Stimulated activated CD4-positive, alpha-beta T cell treated with anti-CD3 and anti-CD28 coated beads, Interleukin-1b, Interleukin-23, amount 100 ng/mL, for 48 hours (primary cell): ENCODE data around the gene SPSB3.

ENCODE experiments used
- DNase-seq: peaks from one replicate; pipeline ENCODE4 v3.0.0-alpha.2; 2020

The SPSB3 gene

GRCh38 chr16:1773703-1774447 is 8.5 kb downstream of the SPSB3 start:
- no peak for DNase-seq

- peak; percentile 84 for DNase-seq
These were observed 9.3 kb downstream of the SPSB3 start, which contains the start of gene MRPS34 for GRCh38 chr16:1772908-1773702. Gene MRPS34 (minus strand): TSS chr16:1773134. CDS start chr16:1773119, 15 bp downstream.

- DNase-seq = peak; percentile 78
These were observed 9.9 kb downstream of the SPSB3 start, which contains the start of gene EME2 for GRCh38 chr16:1772362-1772907. Gene EME2 (plus strand): TSS chr16:1772810. CDS start chr16:1773228, 418 bp downstream.

- DNase-seq = no peak
These were observed 10.5 kb downstream of the SPSB3 start for GRCh38 chr16:1771864-1772361.

- peak; percentile 80 for DNase-seq
These were observed 11.0 kb downstream of the SPSB3 start, which contains the start of gene NME3 for GRCh38 chr16:1771188-1771863. Gene NME3 (minus strand): TSS chr16:1771543. CDS start chr16:1771534, 9 bp downstream.

- peak; percentile 49 for DNase-seq
These were observed 11.8 kb downstream of the SPSB3 start for GRCh38 chr16:1770328-1771187.

- no peak for DNase-seq
These were observed 12.7 kb downstream of the SPSB3 start for GRCh38 chr16:1769402-1770300.

- DNase-seq = no peak
These were observed 13.5 kb downstream of the SPSB3 start for GRCh38 chr16:1768767-1769401.

GRCh38 chr16:1768061-1768766 is 14.2 kb downstream of the SPSB3 start:
- no peak for DNase-seq

DNA sequence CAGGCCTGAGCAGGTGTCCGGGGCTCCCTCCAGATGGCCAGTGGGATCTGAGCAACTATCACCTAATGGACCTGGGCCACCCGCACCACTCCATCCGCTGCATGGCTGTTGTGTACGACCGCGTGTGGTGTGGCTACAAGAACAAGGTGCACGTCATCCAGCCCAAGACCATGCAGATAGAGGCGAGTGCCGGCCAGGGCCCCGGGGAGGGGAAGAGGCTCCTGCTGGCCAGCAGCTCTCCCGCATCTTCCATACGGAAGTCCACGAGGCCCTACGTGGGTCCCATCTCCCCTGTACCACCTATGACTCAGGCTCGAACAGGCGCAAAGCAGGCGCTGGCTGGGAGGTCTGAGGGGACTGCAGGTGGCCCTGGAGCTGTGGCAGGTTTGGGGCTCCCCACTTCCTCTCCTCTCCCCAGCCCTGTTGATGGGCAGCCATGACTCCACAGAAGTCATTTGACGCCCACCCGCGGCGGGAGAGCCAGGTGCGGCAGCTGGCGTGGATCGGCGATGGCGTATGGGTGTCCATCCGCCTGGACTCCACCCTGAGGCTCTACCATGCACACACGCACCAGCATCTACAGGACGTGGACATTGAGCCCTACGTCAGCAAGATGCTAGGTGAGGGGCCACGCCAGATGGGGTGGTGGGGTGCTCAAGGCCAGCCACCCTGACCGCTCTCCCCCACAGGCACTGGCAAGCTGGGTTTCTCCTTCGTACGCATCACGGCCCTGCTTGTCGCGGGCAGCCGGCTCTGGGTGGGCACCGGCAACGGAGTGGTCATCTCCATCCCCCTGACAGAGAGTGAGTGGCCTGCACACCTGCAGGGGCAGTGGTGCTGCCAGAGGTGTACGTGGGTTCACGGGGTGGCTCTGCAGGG is 15.0 kb downstream of the SPSB3 start:
- no peak for DNase-seq

DNA sequence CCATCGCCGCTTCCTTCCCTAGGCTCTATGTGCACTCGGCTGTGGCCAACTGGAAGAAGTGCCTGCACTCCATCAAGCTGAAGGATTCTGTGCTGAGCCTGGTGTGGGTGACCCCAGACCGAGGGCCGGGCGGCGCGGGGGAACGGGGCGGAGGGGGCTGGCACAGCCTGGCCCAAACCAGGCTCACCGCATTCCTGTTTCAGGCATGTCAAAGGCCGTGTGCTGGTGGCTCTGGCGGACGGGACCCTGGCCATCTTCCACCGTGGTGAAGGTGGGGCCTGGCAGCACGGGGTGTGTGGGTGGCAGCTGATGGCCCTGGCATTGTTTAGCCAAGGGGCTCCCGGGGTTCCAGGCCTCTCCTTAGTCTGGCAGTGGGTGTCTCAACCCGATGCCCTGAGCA is 15.7 kb downstream of the SPSB3 start:
- no peak for DNase-seq

DNA sequence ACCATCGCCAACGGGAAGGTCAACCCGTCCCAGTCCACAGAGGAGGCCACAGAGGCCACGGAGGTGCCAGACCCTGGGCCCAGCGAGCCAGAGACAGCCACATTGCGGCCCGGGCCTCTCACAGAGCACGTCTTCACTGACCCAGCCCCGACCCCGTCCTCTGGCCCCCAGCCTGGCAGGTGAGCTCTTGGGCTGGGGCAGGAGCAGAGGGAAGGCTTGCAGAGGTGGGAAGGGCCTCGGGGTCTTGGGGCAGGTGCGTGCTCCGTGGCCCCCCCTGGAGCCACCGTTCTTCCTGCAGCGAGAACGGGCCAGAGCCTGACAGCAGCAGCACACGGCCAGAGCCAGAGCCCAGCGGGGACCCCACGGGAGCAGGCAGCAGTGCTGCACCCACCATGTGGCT is 16.1 kb downstream of the SPSB3 start:
- no peak for DNase-seq

DNA sequence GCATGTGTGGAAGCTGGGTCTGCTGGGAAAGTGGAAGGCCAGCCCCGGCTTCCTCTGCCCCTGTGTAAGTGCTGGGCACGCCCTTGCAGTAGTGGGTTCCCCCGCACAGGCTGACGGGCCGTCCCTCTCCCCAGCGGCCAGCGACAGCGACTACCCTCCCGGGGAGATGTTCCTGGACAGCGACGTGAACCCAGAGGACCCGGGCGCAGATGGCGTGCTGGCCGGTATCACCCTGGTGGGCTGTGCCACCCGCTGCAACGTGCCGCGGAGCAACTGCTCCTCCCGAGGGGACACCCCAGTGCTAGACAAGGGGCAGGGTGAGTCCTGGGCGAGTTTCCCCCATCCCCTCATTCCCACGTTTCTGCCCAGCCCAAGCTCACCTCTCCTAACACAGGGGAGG is 16.5 kb downstream of the SPSB3 start:
- DNase-seq = no peak

GRCh38 chr16:1764971-1765370 is 17.4 kb downstream of the SPSB3 start:
- no peak for DNase-seq

GRCh38 chr16:1763521-1764511 is 18.6 kb downstream of the SPSB3 start:
- DNase-seq = no peak

DNA sequence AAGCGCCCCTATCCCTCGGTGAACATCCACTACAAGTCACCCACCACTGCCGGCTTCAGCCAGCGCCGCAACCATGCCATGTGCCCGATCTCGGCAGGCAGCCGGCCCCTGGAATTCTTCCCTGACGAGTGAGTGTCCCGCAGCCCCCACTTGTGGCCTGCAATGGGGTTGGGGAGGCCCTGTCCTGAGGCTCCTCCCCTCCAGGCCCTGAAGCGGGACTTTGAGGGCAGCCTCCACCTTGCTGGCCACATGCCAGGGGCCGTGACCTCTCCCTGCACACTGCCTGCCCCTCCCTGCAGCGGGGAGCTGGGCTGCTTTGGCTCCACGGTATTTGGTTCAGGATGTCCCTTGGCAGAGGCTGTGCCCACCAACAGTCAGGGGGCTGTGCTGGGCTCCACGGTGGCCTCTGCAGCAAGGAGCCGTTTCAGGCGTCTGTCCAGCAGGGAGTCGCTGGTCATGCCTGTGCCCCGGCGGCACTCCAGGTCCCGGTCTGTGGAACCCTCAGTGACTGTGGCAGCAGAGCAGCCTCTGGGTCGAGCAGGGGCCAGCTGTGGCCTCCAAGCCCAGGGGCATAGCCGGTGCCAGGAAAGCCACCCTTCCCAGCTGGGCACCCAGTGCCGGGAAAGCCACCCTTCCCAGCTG is 19.4 kb downstream of the SPSB3 start:
- DNase-seq = no peak
